GM18858 (cell line): ENCODE results near the gene COBLL1.

Experiments
- ATAC-seq: cut with Tn5 transposase; IDR thresholded peaks from one replicate; pipeline ENCODE4 v1.9.1; 2021; ENCODE audit not compliant: unreplicated experiment

Gene COBLL1

GRCh38 chr2:164692114-164692513, 149.5 kb downstream of the COBLL1 start:
- ATAC-seq: no peak

GRCh38 chr2:164691346-164691887, 150.2 kb downstream of the COBLL1 start:
- ATAC-seq: no peak

- no peak for ATAC-seq
Measured at GRCh38 chr2:164690361-164690760, 151.3 kb downstream of the COBLL1 start.

- no peak for ATAC-seq
Measured at GRCh38 chr2:164688896-164689419, 152.7 kb downstream of the COBLL1 start.

- ATAC-seq: no peak
Measured at GRCh38 chr2:164681009-164681408, 160.6 kb downstream of the COBLL1 start.

- ATAC-seq: no peak
Measured at GRCh38 chr2:164678631-164679149, 162.9 kb downstream of the COBLL1 start.

- no peak for ATAC-seq
Measured at GRCh38 chr2:164677733-164678132, 163.9 kb downstream of the COBLL1 start.

- ATAC-seq: no peak
Measured at GRCh38 chr2:164677271-164677670, 164.4 kb downstream of the COBLL1 start.

- ATAC-seq: no peak
Measured at GRCh38 chr2:164675687-164676086, 165.9 kb downstream of the COBLL1 start.

GRCh38 chr2:164675027-164675426, 166.6 kb downstream of the COBLL1 start:
- ATAC-seq: no peak

GRCh38 chr2:164671664-164672396, 169.8 kb downstream of the COBLL1 start:
- ATAC-seq: no peak

GRCh38 chr2:164669291-164669690, 172.3 kb downstream of the COBLL1 start:
- no peak for ATAC-seq

GRCh38 chr2:164667566-164667965, 174.1 kb downstream of the COBLL1 start:
- ATAC-seq: no peak

GRCh38 chr2:164664070-164664469, 177.6 kb downstream of the COBLL1 start:
- no peak for ATAC-seq

GRCh38 chr2:164662868-164663631, 178.6 kb downstream of the COBLL1 start:
- ATAC-seq: no peak

- no peak for ATAC-seq
Measured at GRCh38 chr2:164662066-164662465, 179.6 kb downstream of the COBLL1 start.

GRCh38 chr2:164661349-164661748, 180.3 kb downstream of the COBLL1 start:
- ATAC-seq: no peak

- ATAC-seq: no peak
Measured at GRCh38 chr2:164657129-164657528, 184.5 kb downstream of the COBLL1 start.

- no peak for ATAC-seq
Measured at GRCh38 chr2:164655750-164656149, 185.9 kb downstream of the COBLL1 start.

GRCh38 chr2:164655336-164655735, 186.3 kb downstream of the COBLL1 start:
- ATAC-seq: no peak

GRCh38 chr2:164651361-164651760, 190.3 kb downstream of the COBLL1 start:
- no peak for ATAC-seq
